Mesothelial cell of epicardium (in vitro differentiated cells): ENCODE measurements around the gene MTHFR. TPM values are rescaled to one million over a fixed set of nuclear protein-coding genes. Genes with fewer than 3 reads are reported as not detected.

ENCODE experiments used
- DNase-seq, 2 experiments: peaks; one replicate each; pipeline ENCODE4 v3.0.0; 2021; ENCODE audit warnings: low spot score in 2 of 2; ENCODE audit not compliant: unreplicated experiment in 2 of 2
- H3K27ac Mint-ChIP-seq: 2 replicates; pipeline ENCODE4 v1.8.0; 2021; ENCODE audit warnings: mixed read lengths
- H3K27me3 Mint-ChIP-seq: 2 replicates; pipeline ENCODE4 v1.8.0; 2021; ENCODE audit warnings: low read depth, mixed read lengths
- H3K36me3 Mint-ChIP-seq: 2 replicates; pipeline ENCODE4 v1.8.0; 2021; ENCODE audit warnings: mixed read lengths
- H3K4me1 Mint-ChIP-seq: 2 replicates; pipeline ENCODE4 v1.8.0; 2021; ENCODE audit warnings: mixed read lengths
- H3K4me3 Mint-ChIP-seq: 2 replicates; pipeline ENCODE4 v1.8.0; 2021; ENCODE audit warnings: mild to moderate bottlenecking, moderate library complexity, mixed read lengths
- H3K9me3 Mint-ChIP-seq: 2 replicates; pipeline ENCODE4 v1.8.0; 2021; ENCODE audit warnings: mixed read lengths
- total RNA-seq: library from RNA; stranded (reverse); gene quantifications from 3 replicates; pipeline ENCODE4 v1.2.1, GENCODE V29; 2021
- TF ChIP-seq, protein P1 (sequence below): fragments of 200-600 bp; sonication (generic); IDR thresholded peaks from one replicate; pipeline ENCODE4 v1.5.0; 2021; ENCODE audit warnings: antibody characterized with exemption; ENCODE audit not compliant: unreplicated experiment

The MTHFR gene
- total RNA-seq, 1 donor from 2014 or later: 39.2 TPM

GRCh38 chr1:11772458-11772857 is 33.3 kb downstream of the MTHFR start:
- no peaks in the 10 kb centered on the region for H3K4me1 Mint-ChIP-seq
- no peak for DNase-seq
- no peak overlapping the region for H3K27ac Mint-ChIP-seq
- no peak overlapping the region for H3K4me3 Mint-ChIP-seq
- H3K27me3 Mint-ChIP-seq: no peaks in the 10 kb centered on the region
- H3K36me3 Mint-ChIP-seq: no peaks in the 10 kb centered on the region
- TF ChIP-seq, protein P1, sequence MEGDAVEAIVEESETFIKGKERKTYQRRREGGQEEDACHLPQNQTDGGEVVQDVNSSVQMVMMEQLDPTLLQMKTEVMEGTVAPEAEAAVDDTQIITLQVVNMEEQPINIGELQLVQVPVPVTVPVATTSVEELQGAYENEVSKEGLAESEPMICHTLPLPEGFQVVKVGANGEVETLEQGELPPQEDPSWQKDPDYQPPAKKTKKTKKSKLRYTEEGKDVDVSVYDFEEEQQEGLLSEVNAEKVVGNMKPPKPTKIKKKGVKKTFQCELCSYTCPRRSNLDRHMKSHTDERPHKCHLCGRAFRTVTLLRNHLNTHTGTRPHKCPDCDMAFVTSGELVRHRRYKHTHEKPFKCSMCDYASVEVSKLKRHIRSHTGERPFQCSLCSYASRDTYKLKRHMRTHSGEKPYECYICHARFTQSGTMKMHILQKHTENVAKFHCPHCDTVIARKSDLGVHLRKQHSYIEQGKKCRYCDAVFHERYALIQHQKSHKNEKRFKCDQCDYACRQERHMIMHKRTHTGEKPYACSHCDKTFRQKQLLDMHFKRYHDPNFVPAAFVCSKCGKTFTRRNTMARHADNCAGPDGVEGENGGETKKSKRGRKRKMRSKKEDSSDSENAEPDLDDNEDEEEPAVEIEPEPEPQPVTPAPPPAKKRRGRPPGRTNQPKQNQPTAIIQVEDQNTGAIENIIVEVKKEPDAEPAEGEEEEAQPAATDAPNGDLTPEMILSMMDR: no peak
- H3K9me3 Mint-ChIP-seq: no peaks in the 10 kb centered on the region

DNA sequence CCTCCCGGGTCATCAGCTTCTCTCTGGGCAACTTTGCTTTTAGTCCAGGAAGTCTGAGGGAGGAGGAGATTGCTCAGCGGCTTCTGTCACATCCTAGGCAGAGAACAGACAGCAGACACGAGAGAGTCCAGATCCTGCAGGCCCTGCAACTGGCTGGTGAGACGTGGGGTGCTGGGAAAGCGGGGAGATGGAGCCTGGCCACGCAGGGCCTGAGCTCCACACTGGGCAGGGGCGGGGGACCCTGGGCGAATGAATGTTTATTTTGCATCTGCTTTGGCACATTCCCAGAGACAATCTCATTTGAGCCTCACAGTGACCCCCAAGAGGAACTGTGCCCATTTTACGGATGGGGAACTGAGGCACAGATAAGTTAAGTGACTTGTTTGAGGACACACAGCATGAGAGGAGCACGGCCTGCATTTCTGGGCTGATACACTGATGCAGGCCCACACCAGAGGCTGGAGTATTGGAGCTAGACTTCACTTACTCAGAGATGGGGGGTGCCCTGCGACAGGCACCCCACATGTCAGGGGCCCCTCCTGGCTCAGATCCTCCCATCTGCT is 34.2 kb downstream of the MTHFR start:
- DNase-seq: no peak
- TF ChIP-seq, protein P1: no peak
- Mint-ChIP-seq H3K27ac (no peak overlapping the region), H3K4me3 (no peak overlapping the region), H3K9me3 (no peaks in the 10 kb centered on the region), H3K36me3 (no peaks in the 10 kb centered on the region), H3K4me1 (no peaks in the 10 kb centered on the region), H3K27me3 (no peaks in the 10 kb centered on the region)

- TF ChIP-seq, protein P1: no peak
- H3K9me3 Mint-ChIP-seq: no peaks in the 10 kb centered on the region
- no peaks in the 10 kb centered on the region for H3K36me3 Mint-ChIP-seq
- H3K4me3 Mint-ChIP-seq: no peak overlapping the region
- DNase-seq: no peak
- H3K4me1 Mint-ChIP-seq: no peaks in the 10 kb centered on the region
- H3K27me3 Mint-ChIP-seq: no peaks in the 10 kb centered on the region
- no peak overlapping the region for H3K27ac Mint-ChIP-seq
These were observed 35.8 kb downstream of the MTHFR start for GRCh38 chr1:11770011-11770410.

- no peak for DNase-seq
- H3K4me1 Mint-ChIP-seq: no peaks in the 10 kb centered on the region
- H3K4me3 Mint-ChIP-seq: no peak overlapping the region
- H3K27me3 Mint-ChIP-seq: no peaks in the 10 kb centered on the region
- TF ChIP-seq, protein P1: no peak
- H3K36me3 Mint-ChIP-seq: no peaks in the 10 kb centered on the region
- no peak overlapping the region for H3K27ac Mint-ChIP-seq
- H3K9me3 Mint-ChIP-seq: no peaks in the 10 kb centered on the region
These were observed 36.5 kb downstream of the MTHFR start for GRCh38 chr1:11769274-11769673.

GRCh38 chr1:11768821-11769220 is 36.9 kb downstream of the MTHFR start:
- no peaks in the 10 kb centered on the region for H3K27me3 Mint-ChIP-seq
- TF ChIP-seq, protein P1: no peak
- H3K4me1 Mint-ChIP-seq: no peaks in the 10 kb centered on the region
- no peak for DNase-seq
- no peaks in the 10 kb centered on the region for H3K9me3 Mint-ChIP-seq
- H3K36me3 Mint-ChIP-seq: no peaks in the 10 kb centered on the region
- H3K4me3 Mint-ChIP-seq: no peak overlapping the region
- no peak overlapping the region for H3K27ac Mint-ChIP-seq
